ENCODE data around the gene PICK1.

DNA sequence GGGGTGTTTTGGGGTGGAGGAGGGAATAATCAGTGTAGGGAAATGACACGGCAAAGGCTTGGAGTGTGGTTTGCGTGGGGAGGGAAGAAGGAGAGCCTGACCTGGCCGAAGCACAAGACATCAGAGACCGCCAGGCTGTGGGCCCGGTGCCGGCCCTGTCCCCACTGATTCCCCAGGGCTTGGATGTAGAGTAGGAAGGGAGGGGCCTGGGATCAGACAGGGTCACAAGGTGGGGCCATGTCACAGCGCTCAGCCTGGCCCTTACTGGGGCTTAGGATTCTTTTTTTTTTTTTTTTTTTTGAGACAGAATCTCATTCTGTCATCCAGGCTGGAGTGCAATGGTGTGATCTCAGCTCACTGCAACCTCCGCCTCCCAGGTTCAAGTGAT is 9.8 kb downstream of the PICK1 start:
- TF ChIP-seq CTCF (IDR thresholded peaks at IDR 0.05) = no peak
- TF ChIP-seq POLR2A (IDR thresholded peaks at IDR 0.05) = no peak
- TF ChIP-seq EP300 (IDR thresholded peaks at IDR 0.05) = no peak

Measured in ovary (tissue), 3 donors.